Uterus (tissue), 2 donors: ENCODE measurements around the gene CHST12.

Experiments used
- POLR2A ChIP-seq, 2 donors: fragments of 450-650 bp; IDR thresholded peaks; one replicate each; pipeline ENCODE4 v1.6.1; 2016; ENCODE audit warnings: antibody characterized with exemption in 2 of 2, mild to moderate bottlenecking in 1 of 2, moderate library complexity in 1 of 2
- TF ChIP-seq, protein P1 (sequence below), 4 experiments: fragments of 200-600 bp in 2 of 4; fragments of 450-650 bp in 2 of 4; sonication (generic) in 2 of 4; IDR thresholded peaks; one replicate each; pipeline ENCODE4 v1.5.1; 2016 to 2019; ENCODE audit warnings: antibody characterized with exemption in 4 of 4, mild to moderate bottlenecking in 2 of 4, moderate library complexity in 1 of 4

DNA sequence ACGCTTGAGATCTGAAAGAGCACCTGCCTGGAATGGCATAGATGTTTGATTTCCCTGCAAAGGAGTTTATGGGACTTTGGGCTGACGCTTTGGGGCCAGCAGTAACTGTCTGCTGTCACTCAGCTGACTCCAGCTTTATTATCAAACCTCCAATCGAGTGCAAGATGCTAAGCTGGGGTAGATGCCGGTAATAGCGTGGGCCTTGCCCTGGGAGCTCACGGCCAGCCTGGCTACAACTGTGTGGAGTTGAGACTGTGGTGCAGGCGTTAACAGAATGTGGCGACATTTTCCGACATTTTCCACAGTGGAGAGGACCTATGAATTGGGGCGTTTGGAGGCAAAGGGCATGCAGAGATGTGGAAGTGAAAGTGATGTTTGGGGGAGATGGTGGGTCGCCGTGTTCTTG lies 1.3 kb downstream of the CHST12 start:
- TF ChIP-seq, protein P1, sequence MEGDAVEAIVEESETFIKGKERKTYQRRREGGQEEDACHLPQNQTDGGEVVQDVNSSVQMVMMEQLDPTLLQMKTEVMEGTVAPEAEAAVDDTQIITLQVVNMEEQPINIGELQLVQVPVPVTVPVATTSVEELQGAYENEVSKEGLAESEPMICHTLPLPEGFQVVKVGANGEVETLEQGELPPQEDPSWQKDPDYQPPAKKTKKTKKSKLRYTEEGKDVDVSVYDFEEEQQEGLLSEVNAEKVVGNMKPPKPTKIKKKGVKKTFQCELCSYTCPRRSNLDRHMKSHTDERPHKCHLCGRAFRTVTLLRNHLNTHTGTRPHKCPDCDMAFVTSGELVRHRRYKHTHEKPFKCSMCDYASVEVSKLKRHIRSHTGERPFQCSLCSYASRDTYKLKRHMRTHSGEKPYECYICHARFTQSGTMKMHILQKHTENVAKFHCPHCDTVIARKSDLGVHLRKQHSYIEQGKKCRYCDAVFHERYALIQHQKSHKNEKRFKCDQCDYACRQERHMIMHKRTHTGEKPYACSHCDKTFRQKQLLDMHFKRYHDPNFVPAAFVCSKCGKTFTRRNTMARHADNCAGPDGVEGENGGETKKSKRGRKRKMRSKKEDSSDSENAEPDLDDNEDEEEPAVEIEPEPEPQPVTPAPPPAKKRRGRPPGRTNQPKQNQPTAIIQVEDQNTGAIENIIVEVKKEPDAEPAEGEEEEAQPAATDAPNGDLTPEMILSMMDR (IDR thresholded peaks at IDR 0.05) = no peak
- no peak for TF ChIP-seq POLR2A (IDR thresholded peaks at IDR 0.05)
